ENCODE data around the gene EYS.
"Not testable (repeated sequence)": the region's sequence is repeated elsewhere in the genome, so short reads cannot be mapped to it uniquely, and the experiment has no call there.

EYS gene

GRCh38 chr6:65623566-65623965 lies 83.5 kb downstream of the EYS start:
- POLR2A ChIA-PET: no interaction called here
- TF ChIP-seq, protein P1, sequence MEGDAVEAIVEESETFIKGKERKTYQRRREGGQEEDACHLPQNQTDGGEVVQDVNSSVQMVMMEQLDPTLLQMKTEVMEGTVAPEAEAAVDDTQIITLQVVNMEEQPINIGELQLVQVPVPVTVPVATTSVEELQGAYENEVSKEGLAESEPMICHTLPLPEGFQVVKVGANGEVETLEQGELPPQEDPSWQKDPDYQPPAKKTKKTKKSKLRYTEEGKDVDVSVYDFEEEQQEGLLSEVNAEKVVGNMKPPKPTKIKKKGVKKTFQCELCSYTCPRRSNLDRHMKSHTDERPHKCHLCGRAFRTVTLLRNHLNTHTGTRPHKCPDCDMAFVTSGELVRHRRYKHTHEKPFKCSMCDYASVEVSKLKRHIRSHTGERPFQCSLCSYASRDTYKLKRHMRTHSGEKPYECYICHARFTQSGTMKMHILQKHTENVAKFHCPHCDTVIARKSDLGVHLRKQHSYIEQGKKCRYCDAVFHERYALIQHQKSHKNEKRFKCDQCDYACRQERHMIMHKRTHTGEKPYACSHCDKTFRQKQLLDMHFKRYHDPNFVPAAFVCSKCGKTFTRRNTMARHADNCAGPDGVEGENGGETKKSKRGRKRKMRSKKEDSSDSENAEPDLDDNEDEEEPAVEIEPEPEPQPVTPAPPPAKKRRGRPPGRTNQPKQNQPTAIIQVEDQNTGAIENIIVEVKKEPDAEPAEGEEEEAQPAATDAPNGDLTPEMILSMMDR (IDR thresholded peaks at IDR 0.05; ENCODE audit: control extremely low read depth, extremely low read depth, low read depth, missing control alignments): no peak
- no peak for DNase-seq (ENCODE audit: extremely low spot score)
- CTCF ChIA-PET: no interaction called here

DNA sequence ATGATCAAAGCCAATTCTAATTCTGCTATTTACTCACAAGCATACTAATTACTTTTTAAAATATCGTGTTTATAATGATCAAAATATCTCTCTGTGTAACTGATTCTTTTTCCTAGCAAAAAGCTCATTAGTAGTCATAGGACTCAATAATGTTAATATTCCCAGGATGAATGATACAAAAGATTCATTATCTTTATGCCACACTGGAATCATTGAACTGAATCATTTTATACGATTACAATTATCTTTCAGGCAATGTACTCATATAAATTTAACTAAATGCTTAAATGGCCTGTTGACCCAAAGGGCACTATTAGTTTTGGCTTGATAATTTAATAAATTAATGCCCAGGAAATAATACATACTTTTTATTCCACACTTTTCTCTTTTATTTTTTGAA lies 96.3 kb downstream of the EYS start:
- POLR2A ChIA-PET: no interaction called here
- CTCF ChIA-PET: no interaction called here
- no peak for DNase-seq (ENCODE audit: extremely low spot score)
- TF ChIP-seq, protein P1 (IDR thresholded peaks at IDR 0.05; ENCODE audit: control extremely low read depth, extremely low read depth, low read depth, missing control alignments): no peak

GRCh38 chr6:65595540-65595939 lies 111.5 kb downstream of the EYS start:
- CTCF ChIA-PET: interaction anchor here (0.9 kb wide), 1 partner anchor 20 kb away, joined by 3 read pairs; no protein-coding TSS in a partner anchor
- POLR2A ChIA-PET: no interaction called here

GRCh38 chr6:65570340-65570739 lies 136.7 kb downstream of the EYS start:
- no peak for DNase-seq (ENCODE audit: extremely low spot score)
- TF ChIP-seq, protein P1 (IDR thresholded peaks at IDR 0.05; ENCODE audit: control extremely low read depth, extremely low read depth, low read depth, missing control alignments): no peak
- ChIA-PET CTCF (interaction anchor here (1.0 kb wide), 1 partner anchor 14 kb away, joined by 3 read pairs; no protein-coding TSS in a partner anchor), POLR2A (no interaction called here)

More at GRCh38 chr6:65595540-65595939, 111.5 kb downstream of the EYS start:
- DNase-seq (ENCODE audit: extremely low spot score): no peak
- TF ChIP-seq, protein P1 (IDR thresholded peaks at IDR 0.05; ENCODE audit: control extremely low read depth, extremely low read depth, low read depth, missing control alignments): no peak

DNA sequence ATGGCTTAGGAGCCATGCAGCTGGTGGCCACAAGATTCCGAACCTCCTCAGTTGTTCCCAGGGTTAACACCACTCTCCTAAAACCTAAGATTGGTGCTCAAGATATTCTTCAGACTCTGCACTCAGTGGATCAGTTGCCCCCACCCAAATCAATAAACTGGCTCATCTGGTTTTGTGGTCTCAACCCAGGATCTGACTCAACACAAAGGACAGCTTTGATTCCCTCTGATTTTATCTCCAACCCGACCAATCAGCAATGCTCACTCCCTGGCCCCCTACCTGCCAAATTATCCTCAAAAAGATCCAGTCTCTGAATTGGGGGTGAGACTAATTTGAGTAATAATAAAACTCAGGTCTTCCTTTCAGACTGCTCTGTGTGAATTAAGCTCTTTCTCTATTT lies 137.5 kb downstream of the EYS start:
- ChIA-PET POLR2A (no interaction called here), CTCF (interaction anchor here (1.0 kb wide), 1 partner anchor 14 kb away, joined by 3 read pairs; no protein-coding TSS in a partner anchor)
- TF ChIP-seq, protein P1 (IDR thresholded peaks at IDR 0.05; ENCODE audit: control extremely low read depth, extremely low read depth, low read depth, missing control alignments): no peak
- no peak for DNase-seq (ENCODE audit: extremely low spot score)

- POLR2A ChIA-PET; CTCF ChIA-PET; DNase-seq (ENCODE audit: extremely low spot score): not testable (repeated sequence)
Measured at GRCh38 chr6:65569056-65569455, 138.0 kb downstream of the EYS start.

DNA sequence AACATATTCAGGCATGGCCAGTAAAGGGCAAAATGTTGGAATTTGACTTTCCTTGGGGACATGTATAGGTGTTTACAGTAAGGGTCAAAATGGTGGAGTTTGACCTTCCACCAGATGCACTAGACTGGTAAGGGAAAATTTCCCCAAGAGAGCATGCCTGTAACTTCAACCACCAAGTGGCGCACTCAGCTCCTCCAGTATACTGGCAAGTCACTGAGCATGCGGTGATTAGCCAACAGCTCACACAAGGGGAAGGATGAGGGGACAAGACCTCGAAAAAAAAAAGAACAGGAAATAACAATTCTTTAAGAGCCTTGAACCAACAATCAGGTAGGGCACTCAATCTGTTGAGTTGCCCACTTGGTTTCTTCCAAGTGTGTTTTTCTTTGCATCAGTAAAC lies 140.9 kb downstream of the EYS start:
- TF ChIP-seq, protein P1 (IDR thresholded peaks at IDR 0.05; ENCODE audit: control extremely low read depth, extremely low read depth, low read depth, missing control alignments): peak; percentile 3
- CTCF ChIA-PET: no interaction called here
- POLR2A ChIA-PET: no interaction called here
- no peak for DNase-seq (ENCODE audit: extremely low spot score)

Measured in GM10248 (cell line).